ENCODE data around the gene HEXB.

The HEXB gene

GRCh38 chr5:74684900-74685851 lies at the start of gene HEXB:
Gene HEXB, plus strand, starts transcription at chr5:74685233. Its CDS starts 28 bp downstream, at chr5:74685261.
- peak; percentile 75 for DNase-seq

DNA sequence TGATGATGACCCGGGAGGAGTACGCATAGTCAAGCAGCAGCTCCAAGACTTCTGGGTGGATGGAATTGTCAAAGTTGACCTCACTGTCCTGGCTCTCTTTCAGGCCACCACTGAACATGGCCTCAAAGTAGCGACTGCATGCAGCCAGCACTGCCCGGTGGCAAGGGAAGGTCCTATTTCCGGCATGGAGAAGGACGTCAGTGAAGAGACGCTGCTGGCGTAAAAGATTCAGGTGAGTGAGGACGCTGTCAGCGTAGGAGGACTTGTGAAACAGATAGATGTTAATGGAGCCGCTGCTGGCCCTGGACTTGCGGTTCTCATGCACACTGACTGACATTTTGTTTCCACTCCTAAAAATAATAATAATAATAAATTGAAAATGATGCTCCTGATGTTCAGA lies 48.9 kb upstream of the HEXB start:
- no peak for DNase-seq

GRCh38 chr5:74636552-74636951 lies 48.5 kb upstream of the HEXB start:
- DNase-seq = no peak

GRCh38 chr5:74638544-74638969 lies 46.5 kb upstream of the HEXB start:
- no peak for DNase-seq

DNA sequence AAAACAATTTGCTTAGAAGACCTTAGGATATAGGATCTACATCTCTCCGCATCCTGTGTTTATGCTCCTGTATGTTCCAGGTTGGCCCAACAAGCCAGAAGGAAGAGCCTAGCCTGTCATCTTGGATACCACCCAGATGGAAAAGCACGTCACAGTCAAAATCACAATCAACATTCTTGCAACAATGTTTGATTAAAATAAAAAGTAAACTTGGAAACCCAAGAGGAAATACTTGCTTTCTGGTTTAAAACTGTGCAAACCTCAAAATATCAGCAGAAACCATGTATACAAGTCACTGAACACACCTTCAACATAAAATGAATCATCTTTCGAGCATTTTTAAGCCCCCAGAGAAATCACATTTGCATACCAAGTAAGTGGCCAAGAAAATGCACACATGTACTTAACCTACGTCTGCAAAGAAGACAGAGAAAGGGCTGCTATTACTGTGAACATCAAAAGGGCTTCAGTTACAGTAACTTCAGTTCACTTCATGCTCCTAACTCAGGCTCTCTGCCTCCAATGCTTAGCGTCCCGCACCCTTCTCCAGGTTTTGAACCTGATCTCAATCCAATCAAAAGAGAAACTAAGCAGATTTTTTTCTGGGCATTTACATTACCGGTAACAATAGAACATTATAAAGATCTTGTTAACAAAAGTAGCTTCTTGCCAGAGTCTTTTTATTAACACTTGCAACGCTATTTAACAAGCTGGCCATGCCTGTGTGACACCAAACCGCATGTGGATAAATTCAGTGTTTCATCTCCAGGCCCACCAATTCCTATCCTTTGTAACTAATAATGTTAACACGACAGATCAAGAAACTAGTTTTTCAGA lies 45.8 kb upstream of the HEXB start:
- DNase-seq = no peak

DNA sequence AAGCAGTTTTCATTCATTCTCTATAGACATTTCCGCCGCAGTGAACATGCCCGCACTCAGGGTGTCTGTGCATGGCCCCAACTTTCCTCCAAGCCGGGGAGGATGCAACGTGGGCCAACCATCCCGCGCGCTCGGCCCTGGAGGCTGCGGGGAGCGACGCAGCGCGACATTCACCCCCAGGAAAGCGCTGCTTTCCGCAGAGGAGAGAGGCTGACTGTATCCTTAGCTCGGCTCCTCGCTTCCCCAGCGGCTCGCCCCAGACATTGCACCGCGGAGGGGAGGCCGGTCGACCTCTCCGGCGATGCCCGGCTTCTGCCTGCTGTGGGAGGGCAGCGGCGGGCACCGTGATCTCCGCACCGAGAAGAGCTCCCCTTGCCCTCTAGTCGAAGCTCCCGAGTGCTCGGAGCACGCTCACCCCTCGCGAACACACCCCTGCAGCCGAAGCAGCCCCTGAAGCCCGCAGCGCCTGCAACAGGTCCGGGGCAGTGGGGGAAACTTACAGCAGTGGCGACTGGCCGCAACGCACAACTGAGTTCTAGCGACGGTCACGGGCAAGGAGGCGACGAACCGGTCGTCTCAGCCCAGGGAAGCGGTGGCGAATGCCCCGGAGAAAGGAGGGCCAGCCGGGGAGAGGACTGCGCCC lies 45.1 kb upstream of the HEXB start:
- no peak for DNase-seq

DNA sequence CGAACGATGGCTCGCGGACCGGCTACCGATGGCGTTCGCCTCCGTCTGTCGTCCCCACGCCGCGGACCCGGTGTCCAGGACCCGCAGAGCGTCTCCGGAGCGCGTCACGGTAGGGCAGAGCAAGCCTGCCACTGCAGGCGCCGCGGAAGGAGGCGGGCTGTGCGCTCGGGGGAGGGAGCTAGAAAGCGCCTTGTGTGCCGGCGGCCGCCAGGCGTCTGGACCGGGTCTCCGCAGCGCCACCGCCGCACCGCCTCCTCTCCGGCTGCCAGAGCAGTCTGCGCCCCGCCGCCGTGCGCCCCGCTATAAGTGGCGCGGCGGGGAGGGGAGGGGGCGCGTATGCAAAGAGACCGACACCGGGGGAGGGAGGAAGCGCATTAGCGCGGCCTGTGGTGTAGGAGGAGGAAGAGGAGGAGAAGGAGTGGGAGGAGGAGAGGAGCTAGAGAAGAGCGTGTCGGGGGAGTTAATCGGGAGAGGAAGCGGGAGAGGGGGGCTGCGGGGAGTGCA lies 44.5 kb upstream of the HEXB start, which contains the start of gene ENC1:
Gene ENC1, minus strand, starts transcription at position 279 of the 504 bp plus-strand sequence. CDS start 4,243 bp downstream, outside the sequence.
- DNase-seq = peak; percentile 83

- peak; percentile 51 for DNase-seq
Observed at GRCh38 chr5:74640954-74641734, 43.9 kb upstream of the HEXB start.

GRCh38 chr5:74641735-74642542 lies 43.1 kb upstream of the HEXB start:
- peak; percentile 68 for DNase-seq

DNA sequence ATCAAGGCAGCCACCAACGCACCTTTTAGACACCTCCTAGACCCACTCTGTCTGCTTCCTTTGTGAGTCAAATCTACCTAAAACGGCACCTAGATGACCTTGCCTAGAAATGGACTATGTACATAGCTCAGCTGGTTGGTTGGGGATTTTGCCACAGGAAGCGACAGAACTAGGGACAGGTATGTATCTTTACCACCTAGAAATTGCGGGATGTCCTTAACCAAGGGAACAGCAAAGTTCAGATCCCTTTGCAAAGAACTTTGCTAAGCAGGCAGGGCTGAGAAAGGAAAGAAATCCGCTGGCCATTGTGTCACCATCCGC lies 42.5 kb upstream of the HEXB start:
- DNase-seq = no peak

GRCh38 chr5:74643111-74643562 lies 41.9 kb upstream of the HEXB start:
- DNase-seq = no peak

DNA sequence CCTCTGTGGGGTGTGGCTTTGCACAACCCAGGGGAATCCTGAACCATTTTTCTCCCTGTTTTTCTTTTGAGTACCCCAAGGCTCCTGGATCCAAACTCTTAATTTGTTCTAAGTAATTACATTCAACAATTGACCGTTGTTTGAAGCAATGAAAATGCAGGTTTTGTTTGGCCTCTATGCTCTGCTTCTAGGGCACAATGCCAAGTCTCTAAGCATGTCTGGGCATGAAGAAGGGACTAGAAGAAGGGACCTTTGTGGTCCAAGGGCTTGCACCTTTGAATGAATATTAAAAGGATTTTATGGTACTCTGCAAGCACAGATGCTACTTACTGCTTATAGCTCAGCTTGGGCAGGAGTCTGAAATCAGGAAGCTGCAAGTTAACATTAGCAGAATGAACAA lies 37.9 kb upstream of the HEXB start:
- peak; percentile 7 for DNase-seq

DNA sequence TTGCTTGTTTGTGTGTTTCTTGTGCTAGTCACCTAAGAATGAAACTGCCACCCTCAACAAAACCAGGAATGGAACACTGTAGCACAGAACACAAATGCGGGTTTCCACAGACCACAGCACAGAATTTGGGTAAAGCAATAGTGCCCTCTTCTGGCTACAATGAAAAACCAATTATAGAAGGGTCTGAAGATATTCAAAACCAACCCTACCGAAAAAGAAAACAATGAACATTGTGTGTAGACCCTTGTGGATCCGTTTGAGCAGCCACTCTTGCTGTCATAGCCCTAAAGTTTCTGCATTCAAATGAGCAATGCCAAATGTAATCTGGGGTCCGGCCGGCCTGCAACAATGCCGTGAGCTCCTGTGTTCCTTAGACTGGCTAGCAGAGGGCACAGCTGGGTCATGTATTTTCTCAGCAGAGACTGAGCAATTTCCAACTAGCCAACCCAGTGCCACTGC lies 36.2 kb upstream of the HEXB start:
- peak; percentile 71 for DNase-seq

- DNase-seq = no peak
Observed at GRCh38 chr5:74649421-74649973, 35.5 kb upstream of the HEXB start.

DNA sequence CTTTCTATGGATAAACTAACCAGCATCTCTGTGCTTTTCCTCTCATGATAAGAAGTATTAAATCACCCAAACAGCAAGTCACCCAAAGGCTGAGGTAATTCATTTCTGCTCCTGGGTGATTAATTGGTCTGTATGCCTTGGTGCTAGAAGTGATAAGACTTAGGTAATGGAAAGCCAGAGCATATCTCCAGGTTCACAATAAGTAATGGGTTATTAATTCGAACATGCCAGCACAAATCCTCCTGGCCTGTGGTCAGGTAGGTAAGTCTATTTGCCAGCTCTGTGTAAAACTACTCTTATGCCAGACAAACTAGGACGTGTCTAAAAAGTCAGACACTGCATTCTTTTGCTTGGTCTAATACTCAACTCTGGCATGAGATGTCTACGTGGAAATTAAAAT lies 33.3 kb upstream of the HEXB start:
- DNase-seq = no peak

- DNase-seq = no peak
Observed at GRCh38 chr5:74652576-74652975, 32.5 kb upstream of the HEXB start.

- no peak for DNase-seq
Observed at GRCh38 chr5:74653991-74654390, 31.0 kb upstream of the HEXB start.

GRCh38 chr5:74655206-74655605 lies 29.8 kb upstream of the HEXB start:
- DNase-seq = no peak

DNA sequence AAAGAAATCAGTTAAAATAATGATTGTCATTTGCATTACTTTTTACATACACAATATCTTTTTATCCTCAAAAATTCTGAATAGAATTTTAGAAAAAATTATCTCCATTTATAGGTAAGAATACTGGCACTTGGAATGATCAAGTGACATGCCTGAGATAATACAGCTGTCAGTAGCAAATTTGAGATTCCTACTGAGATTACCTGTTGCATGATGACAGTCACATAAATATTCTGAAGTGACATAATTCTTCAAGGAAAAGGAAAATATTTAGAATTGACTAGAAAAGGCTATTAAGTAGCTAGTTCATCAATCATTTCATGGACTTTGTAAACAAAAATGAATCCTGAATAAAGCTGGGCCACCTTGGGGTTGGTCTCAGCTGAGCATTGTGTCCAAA lies 29.3 kb upstream of the HEXB start:
- no peak for DNase-seq

GRCh38 chr5:74657165-74657564 lies 27.9 kb upstream of the HEXB start:
- DNase-seq = no peak

DNA sequence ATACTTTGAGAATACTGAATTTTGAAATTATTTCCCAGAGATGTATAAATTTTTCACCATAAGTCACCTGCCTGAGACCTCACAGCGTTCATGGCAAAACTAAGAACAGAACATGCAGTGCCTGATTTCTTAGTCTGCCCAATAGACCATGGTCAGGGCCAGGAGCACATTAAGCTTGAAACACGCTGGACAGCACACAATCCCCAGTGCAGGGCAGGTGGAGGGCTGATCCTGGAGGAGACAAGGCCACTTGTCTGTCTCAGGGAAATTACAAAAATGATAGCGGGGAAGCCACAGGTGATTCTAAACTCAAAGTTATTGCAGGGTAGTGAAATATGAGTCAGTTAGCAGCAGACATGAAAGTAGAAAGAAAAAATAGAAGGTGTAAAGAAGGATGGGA lies 25.9 kb upstream of the HEXB start:
- DNase-seq = no peak

Data from midbrain (tissue), 1 donor.